Gastroesophageal sphincter (tissue), 4 donors: ENCODE results near the gene NRK. TPM values are rescaled to one million over a fixed set of nuclear protein-coding genes. Genes with fewer than 3 reads are reported as not detected.
"Not testable (repeated sequence)": the region's sequence is repeated elsewhere in the genome, so short reads cannot be mapped to it uniquely, and the experiment has no call there.

ENCODE experiments used
- ATAC-seq: fragments of 150-250 bp; one replicate; pipeline ENCODE4 v1.9.1; 2016; ENCODE audit warnings: mild to moderate bottlenecking, moderate library complexity
- H3K27ac ChIP-seq, 4 donors: fragments of 200-600 bp; sonication (generic) in 3 of 4; 1 replicate in 3 of 4; 2 replicates in 1 of 4; pipeline ENCODE4 v1.5.1; 2016 to 2019
- H3K27me3 ChIP-seq: fragments of 200-600 bp; sonication (generic); one replicate; pipeline ENCODE4 v1.5.1; 2019
- H3K36me3 ChIP-seq, 2 donors: fragments of 200-600 bp; sonication (generic); one replicate each; pipeline ENCODE4 v1.5.1; 2019; ENCODE audit warnings: control low read depth in 1 of 2
- H3K4me1 ChIP-seq, 3 donors: fragments of 200-600 bp; sonication (generic); 1 replicate in 2 of 3; 2 replicates in 1 of 3; pipeline ENCODE4 v1.5.1; 2016 to 2019; ENCODE audit warnings: control low read depth in 2 of 3
- H3K4me3 ChIP-seq, 2 donors: fragments of 200-600 bp; sonication (generic); one replicate each; pipeline ENCODE4 v1.5.1; 2019; ENCODE audit warnings: mild to moderate bottlenecking in 1 of 2, moderate library complexity in 1 of 2
- H3K9me3 ChIP-seq, 3 donors: fragments of 200-600 bp; sonication (generic); one replicate each; pipeline ENCODE4 v1.5.1; 2017 to 2019; ENCODE audit warnings: control low read depth in 2 of 3
- EP300 ChIP-seq: sonication (generic); formaldehyde crosslinking; IDR thresholded peaks from one replicate; pipeline ENCODE4 v1.6.1; 2017; ENCODE audit warnings: antibody characterized with exemption, mild to moderate bottlenecking
- POLR2A ChIP-seq, 2 donors: fragments of 450-650 bp; IDR thresholded peaks; one replicate each; pipeline ENCODE4 v1.6.1; 2017; ENCODE audit warnings: antibody characterized with exemption in 2 of 2, mild to moderate bottlenecking in 2 of 2, moderate library complexity in 1 of 2
- POLR2AphosphoS5 ChIP-seq: sonication (generic); formaldehyde crosslinking; IDR thresholded peaks from one replicate; pipeline ENCODE4 v1.6.1; 2017; ENCODE audit warnings: antibody characterized with exemption
- WGBS, 2 donors: methylation state at CpG; one replicate each; pipeline ENCODE4 v1.1.5; 2018; ENCODE audit warnings: low coverage in 1 of 2; 5-methylcytosine and 5-hydroxymethylcytosine counted together
- total RNA-seq, 4 donors: library from RNA; depleted of rRNA; stranded (reverse); fragments of >200 nt; gene quantifications; one replicate each; pipeline ENCODE4 v1.1.0, GENCODE V29; 2016
- TF ChIP-seq, protein P1 (sequence below), 4 experiments: fragments of 200-600 bp in 2 of 4; fragments of 450-650 bp in 2 of 4; sonication (generic) in 1 of 4; IDR thresholded peaks; one replicate each; pipeline ENCODE4 v1.5.1; 2017 to 2019; ENCODE audit warnings: antibody characterized with exemption in 4 of 4, mild to moderate bottlenecking in 2 of 4, moderate library complexity in 2 of 4

The NRK gene
- total RNA-seq, 4 donors from 2014 or later: 3.0 to 4.1 (median 3.2) TPM

DNA sequence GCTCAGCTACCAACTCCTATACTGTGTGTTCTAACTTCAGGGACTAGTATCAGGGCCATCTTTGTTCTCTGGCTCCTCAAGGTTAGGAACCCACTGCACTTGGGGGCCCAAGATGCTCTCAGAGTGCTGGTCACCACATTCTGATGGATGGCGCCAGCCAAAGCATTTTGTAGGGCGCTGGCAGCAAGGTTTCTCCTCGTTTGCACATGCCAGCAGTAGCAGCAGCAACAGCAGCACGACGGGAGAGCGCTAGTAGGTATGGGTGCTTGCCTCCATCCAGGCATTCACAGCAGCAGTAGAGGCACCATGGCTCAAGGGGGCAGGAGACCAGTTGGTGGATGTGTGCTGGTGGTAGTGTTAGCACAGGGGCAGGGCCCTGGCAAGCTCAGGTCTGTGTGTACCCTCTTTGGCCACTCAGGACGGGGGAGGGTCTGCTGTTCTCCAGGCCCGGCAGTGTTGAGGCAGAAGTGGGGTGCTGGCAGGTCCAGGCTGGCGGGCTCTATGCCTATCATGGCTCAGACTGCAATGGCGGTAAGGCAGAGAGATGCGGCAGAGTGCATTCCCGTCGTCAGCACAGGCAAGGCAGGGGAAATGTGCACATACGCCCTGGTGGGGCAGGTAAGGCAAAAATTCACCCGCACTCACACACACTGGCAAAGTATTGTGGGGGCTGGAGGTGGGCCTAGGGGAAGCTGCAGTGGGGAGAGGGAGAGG lies 159.6 kb downstream of the NRK start:
- Histone ChIP-seq H3K4me3 (no peak overlapping the region), H3K27me3 (no peaks in the 10 kb centered on the region), H3K4me1 (no peaks in the 10 kb centered on the region), H3K36me3 (no peaks in the 10 kb centered on the region), H3K27ac (no peak overlapping the region), H3K9me3 (no peaks in the 10 kb centered on the region)
- TF ChIP-seq EP300: no peak
- TF ChIP-seq POLR2A (IDR thresholded peaks at IDR 0.05): no peak
- TF ChIP-seq POLR2AphosphoS5: no peak
- TF ChIP-seq, protein P1, sequence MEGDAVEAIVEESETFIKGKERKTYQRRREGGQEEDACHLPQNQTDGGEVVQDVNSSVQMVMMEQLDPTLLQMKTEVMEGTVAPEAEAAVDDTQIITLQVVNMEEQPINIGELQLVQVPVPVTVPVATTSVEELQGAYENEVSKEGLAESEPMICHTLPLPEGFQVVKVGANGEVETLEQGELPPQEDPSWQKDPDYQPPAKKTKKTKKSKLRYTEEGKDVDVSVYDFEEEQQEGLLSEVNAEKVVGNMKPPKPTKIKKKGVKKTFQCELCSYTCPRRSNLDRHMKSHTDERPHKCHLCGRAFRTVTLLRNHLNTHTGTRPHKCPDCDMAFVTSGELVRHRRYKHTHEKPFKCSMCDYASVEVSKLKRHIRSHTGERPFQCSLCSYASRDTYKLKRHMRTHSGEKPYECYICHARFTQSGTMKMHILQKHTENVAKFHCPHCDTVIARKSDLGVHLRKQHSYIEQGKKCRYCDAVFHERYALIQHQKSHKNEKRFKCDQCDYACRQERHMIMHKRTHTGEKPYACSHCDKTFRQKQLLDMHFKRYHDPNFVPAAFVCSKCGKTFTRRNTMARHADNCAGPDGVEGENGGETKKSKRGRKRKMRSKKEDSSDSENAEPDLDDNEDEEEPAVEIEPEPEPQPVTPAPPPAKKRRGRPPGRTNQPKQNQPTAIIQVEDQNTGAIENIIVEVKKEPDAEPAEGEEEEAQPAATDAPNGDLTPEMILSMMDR (IDR thresholded peaks at IDR 0.05): no peak
- 80% methylated on average over 1 of the region's 15 CpGs; no CpG with 5 or more reads in 1 of the 2 donors for WGBS, 2 donors
- ATAC-seq: no peak

DNA sequence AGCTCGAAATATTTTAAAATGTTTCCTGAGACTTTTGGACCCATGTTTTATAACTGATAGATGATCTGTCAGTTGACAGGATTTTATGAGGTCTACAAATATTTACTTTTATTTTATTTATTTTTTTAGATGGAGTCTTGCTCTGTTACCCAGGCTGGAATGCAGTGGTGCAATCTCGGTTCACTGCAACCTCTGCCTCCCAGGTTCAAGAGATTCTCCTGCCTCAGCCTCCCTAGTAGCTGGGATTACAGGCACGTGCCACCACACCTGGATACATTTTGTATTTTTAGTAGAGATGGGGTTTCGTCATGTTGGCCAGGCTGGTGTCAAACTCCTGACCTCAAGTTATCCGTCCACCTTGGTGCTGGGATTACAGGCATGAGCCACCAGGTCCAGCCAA lies 166.1 kb downstream of the NRK start:
- ATAC-seq, H3K9me3 ChIP-seq, H3K27ac ChIP-seq, H3K4me3 ChIP-seq, H3K27me3 ChIP-seq, H3K36me3 ChIP-seq, H3K4me1 ChIP-seq: not testable (repeated sequence)
- WGBS, 2 donors: 52 to 57% methylated on average over 1 to 4 of the region's 5 CpGs

DNA sequence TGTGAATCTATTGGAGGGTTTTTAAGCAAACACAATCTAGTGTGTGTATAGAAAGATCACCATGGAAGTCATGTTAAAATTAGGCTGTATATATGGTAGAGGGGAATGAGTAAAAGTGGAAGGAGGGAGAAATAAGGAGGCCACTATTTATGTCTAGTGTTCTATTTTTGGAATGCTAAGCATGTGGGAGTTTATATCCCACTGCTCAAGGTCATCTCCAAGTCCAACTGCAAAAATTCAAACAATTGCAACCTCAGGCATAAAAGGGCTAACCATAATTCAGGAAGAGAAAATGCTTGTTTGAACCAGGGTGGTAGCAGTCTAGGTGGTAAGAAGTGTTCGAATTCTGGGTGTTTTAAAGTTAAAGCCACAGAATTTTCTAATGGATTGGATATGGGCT lies 177.0 kb downstream of the NRK start:
- no peaks in the 10 kb centered on the region for H3K36me3 ChIP-seq
- no peak overlapping the region for H3K27ac ChIP-seq
- no peaks in the 10 kb centered on the region for H3K4me1 ChIP-seq
- TF ChIP-seq, protein P1 (IDR thresholded peaks at IDR 0.05): no peak
- TF ChIP-seq POLR2A (IDR thresholded peaks at IDR 0.05) (no peak), EP300 (no peak), POLR2AphosphoS5 (no peak)
- no peak for ATAC-seq
- H3K27me3 ChIP-seq: no peaks in the 10 kb centered on the region
- no peak overlapping the region for H3K4me3 ChIP-seq
- 0 to 43% methylated on average over 1 of the region's 1 CpG for WGBS, 2 donors
- H3K9me3 ChIP-seq: no peaks in the 10 kb centered on the region

DNA sequence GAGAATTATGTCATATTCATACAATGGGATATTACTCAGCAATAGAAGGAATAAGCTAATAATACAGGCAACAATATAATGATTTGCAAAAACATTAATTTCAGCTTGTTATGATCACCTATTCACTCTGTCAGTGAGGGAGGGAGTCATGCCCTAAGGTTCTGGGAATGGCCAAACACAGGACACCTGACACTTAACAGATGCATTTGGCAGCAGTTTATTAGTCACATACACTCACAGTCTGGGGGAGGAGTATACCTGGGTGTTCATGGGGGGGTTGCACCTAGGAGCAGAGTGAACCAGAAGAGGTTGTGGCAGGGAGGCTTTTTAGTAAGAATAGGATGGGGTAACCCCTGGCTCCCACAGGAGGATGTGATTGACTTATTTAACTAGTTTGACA lies 177.9 kb downstream of the NRK start:
- no peak overlapping the region for H3K4me3 ChIP-seq
- H3K4me1 ChIP-seq: no peaks in the 10 kb centered on the region
- no peaks in the 10 kb centered on the region for H3K36me3 ChIP-seq
- no peaks in the 10 kb centered on the region for H3K9me3 ChIP-seq
- TF ChIP-seq POLR2A (IDR thresholded peaks at IDR 0.05): no peak
- TF ChIP-seq POLR2AphosphoS5: no peak
- TF ChIP-seq, protein P1 (IDR thresholded peaks at IDR 0.05): no peak
- TF ChIP-seq EP300: no peak
- no peak overlapping the region for H3K27ac ChIP-seq
- H3K27me3 ChIP-seq: no peaks in the 10 kb centered on the region
- ATAC-seq: no peak

DNA sequence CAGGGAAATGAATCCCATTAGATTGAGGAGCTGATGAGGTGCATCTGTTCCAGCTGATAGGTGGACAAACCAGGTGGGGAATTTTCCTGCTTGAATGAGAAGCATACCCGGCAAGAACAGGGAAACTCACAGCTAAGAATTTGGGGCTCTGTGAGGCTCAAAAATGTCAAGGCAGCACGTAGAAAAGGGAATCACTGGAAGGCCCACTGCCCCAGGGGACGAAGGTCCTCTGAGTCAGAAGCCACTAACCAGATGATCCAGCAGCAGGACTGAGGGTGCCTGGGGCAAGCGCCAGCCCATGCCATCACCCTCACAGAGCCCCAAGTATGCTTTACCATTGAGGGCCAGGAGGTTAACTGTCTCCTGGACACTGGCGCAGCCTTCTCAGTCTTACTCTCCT lies 178.3 kb downstream of the NRK start:
- H3K27me3 ChIP-seq, ATAC-seq, H3K4me1 ChIP-seq, H3K9me3 ChIP-seq, H3K4me3 ChIP-seq, H3K27ac ChIP-seq, H3K36me3 ChIP-seq: not testable (repeated sequence)
- 61 to 76% methylated on average over 3 of the region's 5 CpGs for WGBS, 2 donors

DNA sequence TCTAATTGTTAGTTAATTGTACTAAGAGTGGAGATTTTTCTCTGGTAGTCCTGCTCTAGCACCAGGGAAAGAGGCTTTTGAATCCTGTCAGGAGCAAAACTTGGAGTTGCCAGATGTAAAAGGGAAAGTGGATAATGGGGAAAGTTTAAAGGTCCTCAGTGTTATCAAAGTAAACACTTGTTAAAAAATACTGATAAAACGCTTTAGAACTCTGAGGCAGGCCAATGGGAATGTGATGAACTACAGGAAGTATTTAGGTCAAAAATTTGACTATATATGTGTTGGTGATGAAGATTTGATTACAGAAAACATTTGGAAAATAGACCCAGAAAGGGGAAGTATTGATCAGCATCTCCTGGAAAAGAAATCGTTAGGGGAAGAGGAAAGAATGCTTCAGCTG lies 183.3 kb downstream of the NRK start:
- WGBS, 2 donors: 50 to 52% methylated on average over 2 of the region's 2 CpGs
- TF ChIP-seq POLR2A (IDR thresholded peaks at IDR 0.05) (no peak), EP300 (no peak), POLR2AphosphoS5 (no peak)
- TF ChIP-seq, protein P1 (IDR thresholded peaks at IDR 0.05): no peak
- no peak for ATAC-seq

More for the DNA sequence above, 183.3 kb downstream of the NRK start:
- no peaks in the 10 kb centered on the region for H3K27me3 ChIP-seq
- no peaks in the 10 kb centered on the region for H3K36me3 ChIP-seq
- H3K9me3 ChIP-seq: no peaks in the 10 kb centered on the region
- H3K27ac ChIP-seq: no peak overlapping the region
- no peaks in the 10 kb centered on the region for H3K4me1 ChIP-seq
- no peak overlapping the region for H3K4me3 ChIP-seq
